HG02943 (cell line): ENCODE results near the gene SLC52A1.

ENCODE experiments used
- ATAC-seq: cut with Tn5 transposase; IDR thresholded peaks from one replicate; pipeline ENCODE4 v1.9.1; 2021; ENCODE audit warnings: mild to moderate bottlenecking, low read depth, moderate library complexity; ENCODE audit not compliant: unreplicated experiment

SLC52A1 gene

DNA sequence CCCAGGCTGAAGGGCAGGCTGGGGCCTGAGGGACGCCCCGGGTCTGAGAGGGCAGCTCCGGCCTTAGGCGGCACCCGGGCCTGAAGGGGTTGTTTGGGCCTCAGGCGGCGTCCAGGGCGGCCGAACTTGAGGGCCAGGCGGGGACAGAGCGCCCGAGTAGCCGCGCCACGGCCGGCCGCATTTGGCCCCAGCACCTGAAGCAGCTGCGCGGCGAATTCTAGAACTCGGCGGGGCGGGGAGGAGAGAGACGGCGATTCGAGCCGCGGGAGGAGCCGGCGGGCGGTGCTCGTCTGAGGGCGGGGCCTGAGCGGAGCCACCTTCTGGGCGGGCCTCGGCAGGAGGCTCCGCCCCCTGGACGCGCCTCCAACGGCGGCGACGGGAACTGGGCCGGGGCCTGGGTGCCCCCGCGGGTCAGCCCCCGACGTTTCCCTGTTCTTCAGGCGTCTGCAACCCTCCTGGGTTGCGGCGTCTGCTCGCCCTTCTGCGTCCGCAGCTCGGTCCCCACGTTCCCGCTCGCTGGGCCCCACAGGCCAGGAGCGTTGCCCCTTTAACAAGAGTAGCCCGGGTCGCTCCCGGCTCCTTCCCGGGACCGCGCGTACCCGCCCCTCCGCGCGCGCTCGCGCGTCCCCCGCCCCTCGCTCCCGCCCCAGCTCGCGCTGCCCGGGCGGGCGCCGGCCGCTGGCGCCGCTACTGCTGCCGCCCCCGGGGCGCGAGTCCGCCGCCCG is 37.8 kb downstream of the SLC52A1 start, which contains the start of the genes INCA1 and KIF1C:
INCA1 (minus strand) TSS at position 221 of the 725 bp plus-strand sequence. CDS start 3,085 bp downstream, outside the sequence.
KIF1C (plus strand) TSS at position 649 of the 725 bp plus-strand sequence. CDS start 2,297 bp downstream, outside the sequence.
- ATAC-seq = peak; percentile 68

DNA sequence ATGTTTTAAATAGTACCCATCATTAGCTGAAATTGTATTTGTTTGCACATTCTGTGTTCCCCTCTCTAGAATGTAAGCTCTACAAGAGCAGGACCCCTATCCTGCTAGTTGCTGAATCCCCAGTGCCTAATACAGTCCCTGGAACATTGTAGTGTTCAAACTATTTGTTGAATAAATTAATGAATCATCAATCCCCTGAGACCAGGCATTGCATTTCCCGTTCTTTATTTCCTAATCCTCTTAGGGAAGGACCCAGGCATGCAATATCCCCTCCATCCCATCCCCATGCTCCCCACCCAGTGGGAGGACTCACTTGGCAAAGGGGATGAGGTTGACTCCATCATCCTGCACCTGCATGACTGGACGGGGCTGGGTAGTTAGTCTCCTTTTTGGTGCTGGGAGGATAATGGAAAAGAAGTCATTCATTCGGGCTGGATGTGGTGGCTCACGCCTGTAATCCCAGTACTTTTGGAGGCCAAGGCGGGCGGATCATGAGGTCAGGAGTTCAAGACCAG is 41.1 kb downstream of the SLC52A1 start:
- ATAC-seq = no peak

DNA sequence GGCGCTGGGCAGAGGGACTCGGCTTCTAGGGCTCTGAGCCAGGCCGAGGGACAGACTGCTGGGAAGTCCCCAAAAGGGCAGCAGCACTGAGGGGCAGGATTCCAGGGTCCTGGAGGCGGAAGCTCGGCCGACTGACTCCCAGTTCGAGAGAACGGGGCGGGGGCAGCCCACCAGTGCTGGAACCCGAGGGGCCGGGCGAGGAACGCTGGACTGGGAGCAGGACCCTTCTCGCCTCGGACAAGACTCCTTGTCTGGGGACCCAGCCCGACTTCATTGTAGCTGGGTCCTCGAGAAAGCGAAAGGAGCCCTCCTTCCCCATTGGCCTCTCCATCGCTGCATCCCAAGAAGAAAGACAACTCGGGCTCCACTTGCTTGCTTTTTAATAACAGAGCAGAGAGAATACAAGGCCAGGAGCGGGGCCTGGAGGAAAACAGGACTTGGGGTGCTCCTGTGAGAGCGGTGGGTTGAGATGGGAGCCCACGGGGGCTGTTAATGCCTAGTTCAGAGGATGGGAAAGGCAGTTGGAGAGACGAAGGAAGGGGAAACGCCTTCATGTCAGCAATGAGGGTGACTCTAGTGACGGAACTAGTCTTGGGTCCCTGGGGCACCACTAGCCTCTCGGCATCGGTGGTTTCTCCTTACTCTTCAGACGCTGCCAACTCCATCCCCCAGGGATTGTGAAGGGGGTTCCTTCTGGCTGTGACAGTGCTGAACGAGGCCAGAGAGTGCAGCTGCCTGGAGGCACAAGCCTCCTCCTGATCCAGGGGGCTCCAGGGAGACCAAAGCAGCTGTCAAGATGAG is 47.3 kb downstream of the SLC52A1 start:
- no peak for ATAC-seq

DNA sequence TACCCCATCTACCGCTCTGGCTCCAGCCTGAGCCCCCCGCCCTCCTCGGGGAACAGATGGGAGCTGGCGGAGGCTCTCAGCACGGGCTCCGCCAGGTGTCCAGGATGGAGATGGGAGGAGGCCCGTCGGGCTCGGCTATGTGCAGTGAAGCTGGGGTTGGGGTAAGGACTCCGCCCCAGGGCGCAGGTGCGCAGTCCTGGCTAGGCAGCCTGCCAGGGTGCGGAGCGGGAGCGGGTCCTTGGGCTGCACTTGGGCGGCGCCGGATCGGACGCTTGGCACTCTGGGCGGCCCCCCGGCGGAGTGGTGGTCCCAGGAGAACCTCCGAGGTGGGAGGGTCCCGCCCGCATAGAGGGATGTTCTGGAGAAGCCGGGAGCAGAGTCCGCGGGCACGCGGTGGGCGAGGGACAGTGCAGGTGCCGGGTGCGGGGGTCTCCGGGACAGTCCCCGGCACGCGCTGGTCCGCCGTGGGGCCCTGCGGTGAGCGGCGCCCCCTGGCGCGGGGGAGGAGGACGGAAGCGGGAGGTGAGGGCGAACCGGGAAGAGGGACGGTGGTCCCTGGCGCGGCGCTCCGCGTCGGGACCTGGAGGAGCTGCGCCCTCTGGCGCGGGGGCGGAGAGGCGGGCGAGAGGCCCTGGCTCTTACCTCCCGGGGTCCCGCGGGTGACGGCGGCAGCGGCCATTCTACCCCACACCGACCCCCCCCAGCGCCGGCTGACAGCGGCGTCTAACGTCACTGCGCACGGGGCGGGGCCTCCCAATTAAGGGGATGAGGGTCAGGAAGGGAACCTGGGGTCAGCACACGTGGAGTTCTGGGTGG is 48.1 kb downstream of the SLC52A1 start, which contains the start of gene CAMTA2:
CAMTA2 (minus strand) TSS at position 725 of the 816 bp plus-strand sequence. CDS start 1,453 bp downstream, outside the sequence.
- ATAC-seq = peak; percentile 61

DNA sequence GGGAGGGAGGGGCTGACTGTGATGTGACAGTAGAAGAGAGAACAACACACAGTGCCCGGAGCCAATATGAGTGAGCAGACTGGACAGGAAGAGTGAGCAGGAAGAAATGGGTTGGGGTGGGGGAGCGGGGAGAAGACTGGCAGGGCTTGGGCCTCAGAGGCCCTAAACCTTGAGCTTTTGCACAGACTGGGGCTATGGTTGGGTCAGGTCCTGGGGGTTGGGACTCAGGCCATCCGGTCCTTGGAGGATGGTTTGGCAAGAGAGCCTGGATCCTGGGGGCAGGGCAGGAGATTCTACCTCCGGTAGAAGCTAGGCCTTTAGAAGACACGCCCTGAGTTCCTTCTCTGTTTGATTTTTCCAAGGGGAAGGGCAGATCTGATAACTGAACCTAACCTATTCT is 48.8 kb downstream of the SLC52A1 start:
- ATAC-seq = no peak
